H1 (cell line): ENCODE data around the gene TPRN. TPM values are rescaled to one million over a fixed set of nuclear protein-coding genes. Genes with fewer than 3 reads are reported as not detected.
A peak's percentile ranks its signal among the peaks of the same experiment; 100 is the strongest.

ENCODE experiments used
- CTCF ChIA-PET: fragments of 300-600 bp; sonication (Branson Sonifier 250); formaldehyde crosslinking; loops from one replicate; lab custom pipeline; 2021; ENCODE audit not compliant: partially characterized antibody; lab: Charles Lee
- POLR2A ChIA-PET: fragments of 300-600 bp; sonication (Branson Sonifier 250); formaldehyde crosslinking; loops from one replicate; lab custom pipeline; 2021; ENCODE audit warnings: inconsistent platforms; ENCODE audit not compliant: partially characterized antibody; lab: Charles Lee
- DNase-seq, 2 experiments: peaks; one replicate each; pipeline versions ENCODE4 v3.0.0 to v3.0.0-alpha.2; 2010 to 2022; ENCODE audit warnings: low spot score in 2 of 2, low read depth in 1 of 2, mixed read lengths in 1 of 2
- FAIRE-seq: peaks from 2 replicates; lab custom pipeline; 2011; peaks lifted over from hg19 to GRCh38; lab: Jason Lieb, UNC
- H2AFZ ChIP-seq: 2 replicates; pipeline ENCODE4 v1.8.1; 2012; ENCODE audit warnings: low read length, inconsistent platforms
- H2AK5ac ChIP-seq: 2 replicates; pipeline ENCODE4 v1.6.1; 2013; ENCODE audit warnings: low read depth, low read length
- H2BK120ac ChIP-seq: replicated peaks from 2 replicates; pipeline ENCODE3; 2013; ENCODE audit warnings: low read depth, low read length, inconsistent platforms
- H2BK12ac ChIP-seq: 2 replicates; pipeline ENCODE4 v1.6.1; 2013; ENCODE audit warnings: low read depth, low read length
- H2BK15ac ChIP-seq: 2 replicates; pipeline ENCODE4 v1.6.1; 2013; ENCODE audit warnings: low read length
- H2BK20ac ChIP-seq: 2 replicates; pipeline ENCODE4 v1.6.1; 2013; ENCODE audit warnings: low read length
- H2BK5ac ChIP-seq: 2 replicates; pipeline ENCODE4 v1.6.1; 2013; ENCODE audit warnings: low read depth, low read length
- H3K14ac ChIP-seq: 2 replicates; pipeline ENCODE4 v1.6.1; 2013; ENCODE audit warnings: inconsistent platforms; ENCODE audit not compliant: insufficient read length
- H3K18ac ChIP-seq: 2 replicates; pipeline ENCODE4 v1.6.1; 2013; ENCODE audit warnings: low read length; ENCODE audit errors: extremely low read depth
- H3K23ac ChIP-seq: 2 replicates; pipeline ENCODE4 v1.6.1; 2013; ENCODE audit warnings: inconsistent platforms; ENCODE audit not compliant: insufficient read length
- H3K23me2 ChIP-seq: 2 replicates; pipeline ENCODE4 v1.6.1; 2013; ENCODE audit warnings: low read depth, low read length
- H3K27ac ChIP-seq: 2 replicates; pipeline ENCODE4 v1.6.1; 2011; ENCODE audit warnings: low read depth, low read length, inconsistent platforms
- H3K27me3 ChIP-seq, 4 experiments: replicated peaks in 1 of 4; 1 replicate in 1 of 4; 2 replicates in 3 of 4; pipeline versions ENCODE4 v1.6.1 to v1.8.1; 2011 to 2013; ENCODE audit warnings: low read length in 3 of 4, mild to moderate bottlenecking in 3 of 4, inconsistent platforms in 2 of 4, mixed read lengths in 2 of 4, moderate library complexity in 1 of 4; ENCODE audit not compliant: control insufficient read depth in 3 of 4, insufficient read depth in 3 of 4; ENCODE audit errors: extremely low read depth in 1 of 4
- H3K36me3 ChIP-seq, 4 experiments: 2 replicates each; pipeline versions ENCODE4 v1.6.1 to v1.8.1; 2011 to 2013; ENCODE audit warnings: mild to moderate bottlenecking in 4 of 4, low read length in 3 of 4, moderate library complexity in 2 of 4, control low read depth in 1 of 4, inconsistent platforms in 1 of 4; ENCODE audit not compliant: insufficient read depth in 4 of 4, control insufficient read depth in 2 of 4
- H3K4ac ChIP-seq: replicated peaks from 2 replicates; pipeline ENCODE3; 2013; ENCODE audit warnings: low read length, low read depth, mixed read lengths, inconsistent platforms; ENCODE audit not compliant: insufficient read length
- H3K4me1 ChIP-seq, 4 experiments: replicated peaks in 1 of 4; 1 replicate in 1 of 4; 2 replicates in 3 of 4; pipeline versions ENCODE4 v1.6.1 to v1.8.1; 2011 to 2013; ENCODE audit warnings: low read length in 3 of 4, inconsistent platforms in 2 of 4, mixed read lengths in 1 of 4; ENCODE audit not compliant: insufficient read depth in 4 of 4, control insufficient read depth in 3 of 4
- H3K4me2 ChIP-seq, 2 experiments: 2 replicates each; pipeline versions ENCODE4 v1.6.1 to v1.8.1; 2011 to 2013; ENCODE audit warnings: low read depth in 2 of 2, low read length in 2 of 2, control low read depth in 1 of 2, inconsistent platforms in 1 of 2, mild to moderate bottlenecking in 1 of 2; ENCODE audit not compliant: insufficient read depth in 1 of 2
- H3K4me3 ChIP-seq, 4 experiments: fragments of 200-600, 300-600 bp in 1 of 4; sonication (generic), shearing (Covaris generic), sonication (Bioruptor Twin) in 1 of 4; 2 replicates each; pipeline versions ENCODE4 v1.5.1 to v1.8.1; 2011 to 2016; ENCODE audit warnings: low read length in 4 of 4, low read depth in 3 of 4, control low read depth in 2 of 4, inconsistent platforms in 2 of 4, mild to moderate bottlenecking in 2 of 4, mixed read lengths in 1 of 4, moderate library complexity in 1 of 4; ENCODE audit not compliant: insufficient read depth in 2 of 4; ENCODE audit errors: extremely low read depth in 1 of 4
- H3K56ac ChIP-seq: replicated peaks from 2 replicates; pipeline ENCODE3; 2013; ENCODE audit warnings: low read depth, mild to moderate bottlenecking, mixed read lengths, low read length, inconsistent platforms; ENCODE audit not compliant: insufficient read length
- H3K79me1 ChIP-seq: 2 replicates; pipeline ENCODE4 v1.6.1; 2013; ENCODE audit warnings: low read depth, low read length, control low read depth
- H3K79me2 ChIP-seq, 2 experiments: 2 replicates each; pipeline versions ENCODE4 v1.6.1 to v1.8.1; 2012 to 2013; ENCODE audit warnings: low read length in 2 of 2, mild to moderate bottlenecking in 2 of 2, inconsistent platforms in 1 of 2; ENCODE audit not compliant: insufficient read depth in 2 of 2, control insufficient read depth in 1 of 2
- H3K9ac ChIP-seq, 4 experiments: replicated peaks in 1 of 4; 1 replicate in 1 of 4; 2 replicates in 3 of 4; pipeline versions ENCODE4 v1.6.1 to v1.8.1; 2011 to 2013; ENCODE audit warnings: low read depth in 3 of 4, low read length in 3 of 4, control low read depth in 2 of 4, mild to moderate bottlenecking in 2 of 4, moderate library complexity in 2 of 4, inconsistent platforms in 1 of 4; ENCODE audit errors: extremely low read depth in 1 of 4
- H3K9me3 ChIP-seq, 2 experiments: 2 replicates each; pipeline versions ENCODE4 v1.6.1 to v1.8.1; 2012 to 2013; ENCODE audit warnings: mild to moderate bottlenecking in 2 of 2, moderate library complexity in 2 of 2, control low read depth in 1 of 2, inconsistent platforms in 1 of 2, low read depth in 1 of 2, low read length in 1 of 2, mixed read lengths in 1 of 2; ENCODE audit not compliant: insufficient read depth in 2 of 2
- H4K20me1 ChIP-seq, 2 experiments: replicated peaks in 1 of 2; 2 replicates each; pipeline versions ENCODE3 to v1.8.1; 2011 to 2013; ENCODE audit warnings: inconsistent platforms in 2 of 2, low read length in 2 of 2, mild to moderate bottlenecking in 1 of 2; ENCODE audit not compliant: insufficient read depth in 2 of 2, control insufficient read depth in 1 of 2
- H4K5ac ChIP-seq: 2 replicates; pipeline ENCODE4 v1.6.1; 2013; ENCODE audit warnings: low read length, low read depth, mixed read lengths, inconsistent platforms; ENCODE audit not compliant: insufficient read length
- H4K8ac ChIP-seq: 2 replicates; pipeline ENCODE4 v1.8.0; 2013; ENCODE audit warnings: mild to moderate bottlenecking, moderate library complexity, low read length, inconsistent platforms; ENCODE audit not compliant: insufficient read depth; ENCODE audit errors: extremely low read depth
- H4K91ac ChIP-seq: replicated peaks from 2 replicates; pipeline ENCODE3; 2013; ENCODE audit warnings: low read length, mixed read lengths, inconsistent platforms; ENCODE audit not compliant: insufficient read length
- BCL11A ChIP-seq, 2 experiments: IDR thresholded peaks; one replicate each; pipeline ENCODE4 v1.6.1; 2011; ENCODE audit warnings: low read depth in 2 of 2, low read length in 2 of 2, mild to moderate bottlenecking in 2 of 2
- E2F6 ChIP-seq: IDR thresholded peaks from 2 replicates; pipeline ENCODE4 v1.6.1; 2012; ENCODE audit warnings: inconsistent platforms
- EGR1 ChIP-seq: IDR thresholded peaks from 2 replicates; pipeline ENCODE4 v1.6.1; 2011; ENCODE audit warnings: low read depth, low read length, borderline replicate concordance
- EZH2 ChIP-seq: fragments of 200-600 bp; sonication (generic); IDR thresholded peaks from 2 replicates; pipeline ENCODE4 v1.7.1; 2012; ENCODE audit warnings: low read depth, mild to moderate bottlenecking, moderate library complexity, low read length, inconsistent platforms; ENCODE audit not compliant: severe bottlenecking
- GABPA ChIP-seq: IDR thresholded peaks from 2 replicates; pipeline ENCODE4 v1.6.1; 2011; ENCODE audit warnings: mild to moderate bottlenecking, low read length, moderate library complexity, borderline replicate concordance; ENCODE audit not compliant: insufficient read depth
- NANOG ChIP-seq: IDR thresholded peaks from 2 replicates; pipeline ENCODE4 v1.6.1; 2011; ENCODE audit warnings: low read length, low read depth, mild to moderate bottlenecking, inconsistent platforms; ENCODE audit not compliant: insufficient read depth, poor library complexity, severe bottlenecking
- NRF1 ChIP-seq: IDR thresholded peaks from 2 replicates; pipeline ENCODE4 v1.6.1; 2011; ENCODE audit warnings: mild to moderate bottlenecking, low read depth, low read length, improper control_type of control experiment
- POLR2A ChIP-seq, 2 experiments: IDR thresholded peaks; 1 replicate in 1 of 2; 2 replicates in 1 of 2; pipeline ENCODE4 v1.6.1; 2011; ENCODE audit warnings: low read depth in 2 of 2, low read length in 2 of 2, mild to moderate bottlenecking in 2 of 2; ENCODE audit errors: control extremely low read depth in 1 of 2
- POLR2AphosphoS5 ChIP-seq: IDR thresholded peaks from 2 replicates; pipeline ENCODE4 v1.6.1; 2011; ENCODE audit warnings: low read depth, low read length
- POU5F1 ChIP-seq: IDR thresholded peaks from 2 replicates; pipeline ENCODE4 v1.6.1; 2011; ENCODE audit warnings: low read depth, mild to moderate bottlenecking, low read length, moderate library complexity
- SP1 ChIP-seq: IDR thresholded peaks from 2 replicates; pipeline ENCODE4 v1.6.1; 2011; ENCODE audit warnings: low read depth, low read length
- SUZ12 ChIP-seq: fragments of 200-600 bp; sonication (generic); IDR thresholded peaks from 2 replicates; pipeline ENCODE4 v1.6.1; 2012; ENCODE audit warnings: mild to moderate bottlenecking, inconsistent platforms, low read length, moderate library complexity, mixed read lengths
- TAF1 ChIP-seq: IDR thresholded peaks from 2 replicates; pipeline ENCODE4 v1.6.1; 2011; ENCODE audit warnings: mild to moderate bottlenecking, low read depth, low read length
- ZNF274 ChIP-seq: IDR thresholded peaks from 2 replicates; pipeline ENCODE4 v1.7.0; 2012; ENCODE audit warnings: low read length, borderline replicate concordance; ENCODE audit errors: extremely low read depth
- WGBS, 2 experiments: shearing (Covaris generic) in 1 of 2; methylation state at CpG; one replicate each; pipeline versions ENCODE4 v1.1.6 to v1.1.7; 2013 to 2015; ENCODE audit warnings: low lambda C conversion rate in 2 of 2, mixed read lengths in 2 of 2, inconsistent platforms in 1 of 2, low coverage in 1 of 2, missing lambda C conversion rate in 1 of 2; ENCODE audit not compliant: insufficient replicate concordance in 2 of 2, insufficient coverage in 1 of 2, insufficient read length in 1 of 2; ENCODE audit errors: extremely low coverage in 1 of 2, missing lambda C conversion rate in 1 of 2; 5-methylcytosine and 5-hydroxymethylcytosine counted together
- polyA plus RNA-seq, 7 experiments: library from polyadenylated mRNA; depleted of rRNA in 3 of 7; stranded (reverse) in 5 of 7; unstranded in 2 of 7; fragments of >200 nt in 5 of 7; fragments of 200-250 nt in 2 of 7; gene quantifications; 1 replicate in 5 of 7; 2 replicates in 1 of 7; 4 replicates in 1 of 7; pipeline versions ENCODE4 v1.2.1 to v1.2.3, GENCODE V29; 2011 to 2013; ENCODE audit warnings: missing spikeins in 2 of 7, mixed read lengths in 2 of 7
- total RNA-seq: library from RNA; stranded (reverse); fragmentation: NEBNext Ultra II Directional; extraction: Animal tissue kit (Norgen Biotek cat#: 25700); gene quantifications from 2 replicates; pipeline ENCODE4 v1.2.1, GENCODE V29; 2021

TPRN gene
- total and polyA plus RNA-seq, 2 of the 8 experiments (the other 6 are each of a cell fraction or from before 2014, with no cell fraction given), result 9.7 to 23.2 TPM

GRCh38 chr9:137192859-137193258, 7.7 kb downstream of the TPRN start:
- no peak overlapping the region for H3K4ac ChIP-seq
- peaks cover 3% of the 10 kb centered on the region; the same call in 1 of the 2 replicates for H3K23me2 ChIP-seq
- H3K56ac ChIP-seq, result no peak overlapping the region
- H3K27me3 ChIP-seq, result no peaks in the 10 kb centered on the region
- no peak overlapping the region for H3K4me3 ChIP-seq
- no peak overlapping the region for H2BK120ac ChIP-seq
- no peak overlapping the region for H3K4me2 ChIP-seq
- H3K27ac ChIP-seq, result no peak overlapping the region
- DNase-seq (no peak), FAIRE-seq (no peak)
- peak overlapping the region; percentile 46; the same call in 1 of the 2 replicates for H4K8ac ChIP-seq
- peaks cover 0 to 23% of the 10 kb centered on the region in 2 experiments; a peak in 1 of 4 replicates for H3K79me2 ChIP-seq
- H3K14ac ChIP-seq, result no peak overlapping the region
- WGBS, 2 experiments, result 79% methylated on average over 2 of the region's 2 CpGs; no CpG with 5 or more reads in 1 of the 2 experiments
- H2AFZ ChIP-seq, result no peak overlapping the region
- no peaks in the 10 kb centered on the region for H3K9me3 ChIP-seq
- H2BK20ac ChIP-seq, result no peak overlapping the region
- no peak overlapping the region for H2BK5ac ChIP-seq
- no peak overlapping the region for H2BK15ac ChIP-seq
- no peak overlapping the region for H4K5ac ChIP-seq
- peaks cover 0 to 25% (median 8%) of the 10 kb centered on the region in 4 experiments; a peak in 6 of 7 replicates for H3K4me1 ChIP-seq
- no peak overlapping the region for H3K23ac ChIP-seq
- H3K36me3 ChIP-seq, result peaks cover 0 to 4% (median 1%) of the 10 kb centered on the region in 4 experiments; a peak in 2 of 8 replicates
- no peak overlapping the region for H3K18ac ChIP-seq
- no peak overlapping the region for H2BK12ac ChIP-seq
- no peak overlapping the region for H2AK5ac ChIP-seq
- no peak overlapping the region for H3K9ac ChIP-seq
- H4K91ac ChIP-seq, result no peak overlapping the region
- CTCF ChIA-PET, result interaction anchor here (1.1 to 14.0 kb wide), 5 partner anchors 15 to 62 kb away, joined by 3 to 204 read pairs (median 4); partner anchors contain the start of genes CYSRT1, LRRC26, RNF208 and RNF224
- peaks cover 15 to 30% of the 10 kb centered on the region in 2 experiments for H4K20me1 ChIP-seq
- peaks cover 12% of the 10 kb centered on the region for H3K79me1 ChIP-seq
- POLR2A ChIA-PET, result interaction anchor here (0.6 to 11.0 kb wide), 7 partner anchors 9 to 67 kb away, joined by 3 to 107 read pairs (median 3); partner anchors contain the start of genes NDOR1, RNF224, TMEM203 and TUBB4B
- TF ChIP-seq SUZ12, result no peak
- no peak for TF ChIP-seq NANOG
- TF ChIP-seq POU5F1, result no peak
- TF ChIP-seq GABPA, result no peak
- TF ChIP-seq NRF1, result no peak
- no peak for TF ChIP-seq POLR2AphosphoS5
- TF ChIP-seq E2F6, result no peak
- TF ChIP-seq ZNF274, result no peak
- no peak for TF ChIP-seq SP1
- no peak for TF ChIP-seq EZH2
- no peak for TF ChIP-seq TAF1
- no peak for TF ChIP-seq POLR2A (IDR thresholded peaks at IDR 0.05; ENCODE audit: control extremely low read depth in 1 of 2, low read depth in 2 of 2, low read length in 2 of 2)
- TF ChIP-seq EGR1, result no peak
- TF ChIP-seq BCL11A (IDR thresholded peaks at IDR 0.05; ENCODE audit: low read depth in 2 of 2, low read length in 2 of 2), result no peak
